GM12891 (cell line): ENCODE measurements around the gene PLCB1.

ENCODE experiments used
- DNase-seq: peaks from one replicate; pipeline ENCODE4 v3.0.0; 2011; ENCODE audit warnings: low spot score; ENCODE audit not compliant: insufficient read length
- FAIRE-seq: peaks from 2 replicates; lab custom pipeline; 2011; peaks lifted over from hg19 to GRCh38; lab: Jason Lieb, UNC
- PAX5 ChIP-seq: IDR thresholded peaks from 2 replicates; pipeline ENCODE4 v1.6.1; 2011; ENCODE audit warnings: low read length, moderate library complexity, mild to moderate bottlenecking; ENCODE audit not compliant: insufficient read depth, severe bottlenecking
- POLR2A ChIP-seq: IDR thresholded peaks from 2 replicates; pipeline ENCODE4 v1.6.1; 2011; ENCODE audit warnings: low read depth, low read length, control low read depth
- POLR2AphosphoS5 ChIP-seq: IDR thresholded peaks from 2 replicates; pipeline ENCODE4 v1.6.1; 2011; ENCODE audit warnings: low read depth, low read length, control low read depth
- POU2F2 ChIP-seq: IDR thresholded peaks from 2 replicates; pipeline ENCODE4 v1.6.1; 2011; ENCODE audit warnings: low read depth, mild to moderate bottlenecking, control low read depth, low read length, moderate library complexity
- SPI1 ChIP-seq: IDR thresholded peaks from 2 replicates; pipeline ENCODE4 v1.6.1; 2011; ENCODE audit warnings: low read depth, low read length, control low read depth
- TAF1 ChIP-seq: IDR thresholded peaks from 2 replicates; pipeline ENCODE4 v1.6.1; 2011; ENCODE audit warnings: low read depth, low read length, control low read depth

PLCB1 gene

GRCh38 chr20:8400486-8400885, 268.4 kb downstream of the PLCB1 start:
- TF ChIP-seq POLR2AphosphoS5, result no peak
- TF ChIP-seq PAX5, result no peak
- TF ChIP-seq TAF1, result no peak
- no peak for TF ChIP-seq POU2F2
- TF ChIP-seq SPI1, result no peak
- TF ChIP-seq POLR2A, result no peak
- DNase-seq, result no peak
- FAIRE-seq, result no peak

- FAIRE-seq, result peak; percentile 40
- DNase-seq, result no peak
- TF ChIP-seq POU2F2 (no peak), PAX5 (no peak), SPI1 (no peak), TAF1 (no peak), POLR2A (no peak), POLR2AphosphoS5 (no peak)
Observed at GRCh38 chr20:8401556-8401955, 269.5 kb downstream of the PLCB1 start.

GRCh38 chr20:8402798-8403197, 270.7 kb downstream of the PLCB1 start:
- FAIRE-seq (no peak), DNase-seq (no peak)
- TF ChIP-seq TAF1 (no peak), POLR2AphosphoS5 (no peak), POLR2A (no peak), PAX5 (no peak), SPI1 (no peak), POU2F2 (no peak)

GRCh38 chr20:8404912-8405635, 273.0 kb downstream of the PLCB1 start:
- no peak for FAIRE-seq
- TF ChIP-seq SPI1, result peak; percentile 56
- no peak for TF ChIP-seq POLR2A

GRCh38 chr20:8406391-8406790, 274.3 kb downstream of the PLCB1 start:
- FAIRE-seq (no peak), DNase-seq (no peak)
- TF ChIP-seq POLR2A, result no peak
- no peak for TF ChIP-seq POU2F2
- TF ChIP-seq TAF1, result no peak

More at GRCh38 chr20:8404912-8405635, 273.0 kb downstream of the PLCB1 start:
- no peak for DNase-seq

GRCh38 chr20:8408587-8409307, 276.7 kb downstream of the PLCB1 start:
- FAIRE-seq (peak; percentile 5), DNase-seq (no peak)
- TF ChIP-seq POLR2A, result no peak
- no peak for TF ChIP-seq POLR2AphosphoS5
- no peak for TF ChIP-seq SPI1
- no peak for TF ChIP-seq TAF1
- TF ChIP-seq POU2F2, result no peak
- TF ChIP-seq PAX5, result no peak

DNA sequence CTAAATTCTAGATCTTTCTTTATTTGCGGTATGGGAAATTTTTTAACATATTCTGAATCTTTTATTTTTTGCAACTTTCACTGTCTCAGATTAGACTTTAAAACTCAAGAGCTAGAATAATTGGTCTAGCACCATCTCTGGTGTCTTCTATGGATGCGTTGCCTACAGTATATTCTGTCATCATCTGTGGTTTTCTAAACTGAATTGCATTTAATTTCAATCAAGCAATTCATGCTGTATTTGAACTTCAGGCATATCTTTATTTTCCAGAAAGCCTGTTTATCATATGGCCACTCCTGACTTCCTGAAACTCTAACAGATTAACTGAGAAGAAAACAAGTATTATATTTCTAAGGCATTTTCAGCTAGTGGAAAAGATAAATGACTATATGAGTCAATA, 281.6 kb downstream of the PLCB1 start:
- TF ChIP-seq POLR2AphosphoS5, result no peak
- no peak for TF ChIP-seq POLR2A
- no peak for TF ChIP-seq PAX5
- no peak for TF ChIP-seq TAF1
- no peak for TF ChIP-seq SPI1
- TF ChIP-seq POU2F2, result no peak
- FAIRE-seq (no peak), DNase-seq (no peak)

DNA sequence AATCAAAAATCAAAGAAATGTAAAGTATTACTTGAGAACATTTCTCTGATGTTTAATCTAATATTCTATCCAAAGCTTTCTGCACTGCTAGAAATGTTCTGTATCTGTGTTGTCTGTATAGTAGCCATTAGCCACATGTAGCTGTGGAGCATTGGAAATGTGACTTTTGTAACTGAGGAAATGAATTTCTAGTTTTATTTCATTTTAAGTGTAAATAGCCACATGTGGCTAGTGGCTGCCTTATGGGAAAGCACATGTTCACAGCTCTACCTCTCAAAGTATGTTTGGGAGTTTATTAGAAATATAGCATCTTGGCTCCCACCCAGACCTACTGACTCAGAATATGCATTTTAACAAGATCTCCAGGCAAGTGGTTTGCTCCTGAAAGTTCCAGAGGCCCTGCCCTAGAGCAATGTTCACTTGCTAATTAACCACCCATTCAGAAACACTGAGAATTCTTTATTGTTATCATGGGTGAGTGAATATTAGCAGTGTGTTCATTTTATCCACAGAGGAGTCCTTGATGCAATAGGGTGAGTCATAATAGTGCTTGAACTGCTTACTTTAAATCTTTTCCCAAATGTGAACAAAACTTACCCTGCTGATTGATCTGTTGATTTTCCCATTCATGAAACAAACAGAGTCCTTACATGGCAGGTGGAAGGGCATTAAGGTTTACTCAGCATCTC, 282.7 kb downstream of the PLCB1 start:
- TF ChIP-seq PAX5 (no peak), POLR2A (no peak), POU2F2 (no peak), POLR2AphosphoS5 (no peak), SPI1 (no peak), TAF1 (no peak)
- DNase-seq (no peak), FAIRE-seq (no peak)

DNA sequence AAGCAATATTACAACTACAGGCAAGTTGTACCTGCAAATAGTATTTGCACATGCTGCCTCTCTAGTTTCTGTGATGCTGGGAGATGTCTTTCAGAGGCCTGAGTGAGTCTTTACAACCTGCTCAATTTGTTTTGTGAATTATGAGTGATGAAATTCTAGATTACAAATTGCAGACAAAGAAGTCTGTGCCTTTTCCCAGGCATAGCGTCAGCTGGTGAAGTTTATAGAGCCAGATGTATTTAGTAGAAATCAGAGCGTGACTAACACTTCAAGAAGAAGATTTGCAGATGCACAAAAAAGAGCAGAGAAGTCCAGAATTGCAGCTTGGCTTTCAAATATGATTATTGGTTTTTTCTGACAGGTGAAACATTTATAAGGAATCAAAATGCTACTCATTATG, 289.9 kb downstream of the PLCB1 start:
- FAIRE-seq (no peak), DNase-seq (no peak)
- TF ChIP-seq PAX5 (no peak), POU2F2 (no peak), SPI1 (no peak), POLR2A (no peak), POLR2AphosphoS5 (no peak), TAF1 (no peak)
